ENCODE results near the gene TMEM47.

DNA sequence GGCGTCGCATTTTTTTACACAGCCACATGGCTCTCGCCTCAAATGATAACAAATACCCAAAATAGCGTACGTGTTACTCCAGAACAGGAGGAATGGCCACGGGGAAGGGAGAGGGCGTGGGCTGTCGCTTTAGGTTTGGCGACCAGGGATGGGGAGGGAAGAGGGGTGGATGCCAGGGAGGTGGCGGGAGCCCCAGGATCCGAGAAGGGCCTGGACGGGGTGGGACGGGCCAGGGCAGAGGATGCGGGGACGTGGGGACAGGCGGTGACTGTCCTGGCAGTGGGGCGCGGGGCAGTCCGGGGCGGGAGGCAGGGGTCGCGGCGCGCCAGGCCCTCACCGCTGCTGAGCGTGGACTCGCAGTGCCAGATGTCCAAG, 631 bp downstream of the TMEM47 start:
- TF ChIP-seq, protein P1, sequence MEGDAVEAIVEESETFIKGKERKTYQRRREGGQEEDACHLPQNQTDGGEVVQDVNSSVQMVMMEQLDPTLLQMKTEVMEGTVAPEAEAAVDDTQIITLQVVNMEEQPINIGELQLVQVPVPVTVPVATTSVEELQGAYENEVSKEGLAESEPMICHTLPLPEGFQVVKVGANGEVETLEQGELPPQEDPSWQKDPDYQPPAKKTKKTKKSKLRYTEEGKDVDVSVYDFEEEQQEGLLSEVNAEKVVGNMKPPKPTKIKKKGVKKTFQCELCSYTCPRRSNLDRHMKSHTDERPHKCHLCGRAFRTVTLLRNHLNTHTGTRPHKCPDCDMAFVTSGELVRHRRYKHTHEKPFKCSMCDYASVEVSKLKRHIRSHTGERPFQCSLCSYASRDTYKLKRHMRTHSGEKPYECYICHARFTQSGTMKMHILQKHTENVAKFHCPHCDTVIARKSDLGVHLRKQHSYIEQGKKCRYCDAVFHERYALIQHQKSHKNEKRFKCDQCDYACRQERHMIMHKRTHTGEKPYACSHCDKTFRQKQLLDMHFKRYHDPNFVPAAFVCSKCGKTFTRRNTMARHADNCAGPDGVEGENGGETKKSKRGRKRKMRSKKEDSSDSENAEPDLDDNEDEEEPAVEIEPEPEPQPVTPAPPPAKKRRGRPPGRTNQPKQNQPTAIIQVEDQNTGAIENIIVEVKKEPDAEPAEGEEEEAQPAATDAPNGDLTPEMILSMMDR (IDR thresholded peaks at IDR 0.05; ENCODE audit: control extremely low read depth in 1 of 3, insufficient read depth in 1 of 3, low read depth in 1 of 3, low read length in 3 of 3), result no peak
- TF ChIP-seq POLR2AphosphoS5 (IDR thresholded peaks at IDR 0.05; ENCODE audit: low read depth, low read length) (no peak), POLR2A (IDR thresholded peaks at IDR 0.05; ENCODE audit: control extremely low read depth in 1 of 2, low read depth in 2 of 2, low read length in 2 of 2) (no peak), PHF8 (conservative IDR thresholded peaks at IDR 0.05; ENCODE audit: low read depth, low read length) (no peak), ZNF274 (IDR thresholded peaks at IDR 0.05; ENCODE audit: borderline replicate concordance, extremely low read depth, low read length) (no peak), CBX8 (IDR thresholded peaks at IDR 0.05; ENCODE audit: borderline replicate concordance, low read depth, low read length) (no peak), SP2 (IDR thresholded peaks at IDR 0.05; ENCODE audit: low read length) (no peak), HDAC6 (IDR thresholded peaks at IDR 0.05; ENCODE audit: low read depth, low read length) (no peak), KDM5A (IDR thresholded peaks at IDR 0.05; ENCODE audit: low read length) (no peak), ASH2L (IDR thresholded peaks at IDR 0.05; ENCODE audit: low read length) (no peak), GABPA (IDR thresholded peaks at IDR 0.05; ENCODE audit: borderline replicate concordance, insufficient read depth, low read length) (no peak), BRCA1 (IDR thresholded peaks at IDR 0.05; ENCODE audit: low read depth, low read length) (no peak)
- TF ChIP-seq, protein P2, sequence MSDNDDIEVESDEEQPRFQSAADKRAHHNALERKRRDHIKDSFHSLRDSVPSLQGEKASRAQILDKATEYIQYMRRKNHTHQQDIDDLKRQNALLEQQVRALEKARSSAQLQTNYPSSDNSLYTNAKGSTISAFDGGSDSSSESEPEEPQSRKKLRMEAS (IDR thresholded peaks at IDR 0.05), result no peak
- TF ChIP-seq, protein P3, sequence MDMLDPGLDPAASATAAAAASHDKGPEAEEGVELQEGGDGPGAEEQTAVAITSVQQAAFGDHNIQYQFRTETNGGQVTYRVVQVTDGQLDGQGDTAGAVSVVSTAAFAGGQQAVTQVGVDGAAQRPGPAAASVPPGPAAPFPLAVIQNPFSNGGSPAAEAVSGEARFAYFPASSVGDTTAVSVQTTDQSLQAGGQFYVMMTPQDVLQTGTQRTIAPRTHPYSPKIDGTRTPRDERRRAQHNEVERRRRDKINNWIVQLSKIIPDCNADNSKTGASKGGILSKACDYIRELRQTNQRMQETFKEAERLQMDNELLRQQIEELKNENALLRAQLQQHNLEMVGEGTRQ (IDR thresholded peaks at IDR 0.05; ENCODE audit: low read length), result no peak

All from H1 (cell line).